GM19035 (cell line): ENCODE data around the gene HPX.
"Not testable (repeated sequence)": the region's sequence is repeated elsewhere in the genome, so short reads cannot be mapped to it uniquely, and the experiment has no call there.

Source experiments
- ATAC-seq: cut with Tn5 transposase; IDR thresholded peaks from one replicate; pipeline ENCODE4 v1.9.1; 2021; ENCODE audit not compliant: unreplicated experiment

The HPX gene

DNA sequence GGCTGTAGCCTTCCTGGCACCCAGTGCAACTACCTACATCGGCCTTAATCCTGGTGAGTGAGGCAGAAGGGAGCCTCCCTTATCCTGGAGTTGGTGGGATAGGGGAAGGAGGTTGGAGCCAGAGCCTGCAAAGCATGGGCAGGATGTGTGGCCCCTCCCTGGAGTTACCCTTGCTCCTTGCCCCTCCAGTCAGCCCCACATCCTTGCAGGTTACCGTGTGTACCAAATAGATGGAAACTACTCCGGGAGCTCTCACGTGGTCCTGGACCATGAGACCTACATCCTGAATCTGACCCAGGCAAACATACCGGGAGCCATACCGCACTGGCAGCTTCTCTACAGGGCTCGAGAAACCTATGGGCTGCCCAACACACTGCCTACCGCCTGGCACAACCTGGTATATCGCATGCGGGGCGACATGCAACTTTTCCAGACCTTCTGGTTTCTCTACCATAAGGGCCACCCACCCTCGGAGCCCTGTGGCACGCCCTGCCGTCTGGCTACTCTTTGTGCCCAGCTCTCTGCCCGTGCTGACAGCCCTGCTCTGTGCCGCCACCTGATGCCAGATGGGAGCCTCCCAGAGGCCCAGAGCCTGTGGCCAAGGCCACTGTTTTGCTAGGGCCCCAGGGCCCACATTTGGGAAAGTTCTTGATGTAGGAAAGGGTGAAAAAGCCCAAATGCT lies 46.7 kb downstream of the HPX start:
- ATAC-seq, result no peak

DNA sequence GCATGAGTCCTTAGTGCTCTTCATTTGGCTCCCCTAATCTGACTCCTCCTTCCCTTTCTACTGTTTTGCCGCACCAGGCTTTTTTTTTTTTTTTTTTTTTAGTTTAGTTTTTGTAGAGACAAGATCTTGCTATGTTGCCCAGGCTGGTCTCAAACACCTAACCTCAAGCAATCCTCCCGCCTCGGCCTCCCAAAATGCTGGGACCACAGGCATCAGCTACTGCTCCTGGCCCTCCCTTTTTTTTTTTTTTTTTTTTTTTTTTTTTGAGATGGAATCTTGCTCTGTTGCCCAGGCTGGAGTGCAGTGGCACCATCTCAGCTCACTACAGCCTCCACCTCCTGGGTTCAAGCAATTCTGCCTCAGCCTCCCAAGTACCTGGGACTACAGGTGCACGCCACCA lies 48.5 kb downstream of the HPX start:
- ATAC-seq, result not testable (repeated sequence)

DNA sequence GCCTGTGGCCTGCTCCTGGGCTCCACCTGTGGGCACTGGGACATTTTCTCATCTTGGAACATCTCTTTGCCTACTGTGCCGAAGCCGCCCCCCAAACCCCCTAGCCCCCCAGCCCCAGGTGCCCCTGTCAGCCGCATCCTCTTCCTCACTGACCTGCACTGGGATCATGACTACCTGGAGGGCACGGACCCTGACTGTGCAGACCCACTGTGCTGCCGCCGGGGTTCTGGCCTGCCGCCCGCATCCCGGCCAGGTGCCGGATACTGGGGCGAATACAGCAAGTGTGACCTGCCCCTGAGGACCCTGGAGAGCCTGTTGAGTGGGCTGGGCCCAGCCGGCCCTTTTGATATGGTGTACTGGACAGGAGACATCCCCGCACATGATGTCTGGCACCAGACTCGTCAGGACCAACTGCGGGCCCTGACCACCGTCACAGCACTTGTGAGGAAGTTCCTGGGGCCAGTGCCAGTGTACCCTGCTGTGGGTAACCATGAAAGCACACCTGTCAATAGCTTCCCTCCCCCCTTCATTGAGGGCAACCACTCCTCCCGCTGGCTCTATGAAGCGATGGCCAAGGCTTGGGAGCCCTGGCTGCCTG lies 49.2 kb downstream of the HPX start:
- no peak for ATAC-seq

DNA sequence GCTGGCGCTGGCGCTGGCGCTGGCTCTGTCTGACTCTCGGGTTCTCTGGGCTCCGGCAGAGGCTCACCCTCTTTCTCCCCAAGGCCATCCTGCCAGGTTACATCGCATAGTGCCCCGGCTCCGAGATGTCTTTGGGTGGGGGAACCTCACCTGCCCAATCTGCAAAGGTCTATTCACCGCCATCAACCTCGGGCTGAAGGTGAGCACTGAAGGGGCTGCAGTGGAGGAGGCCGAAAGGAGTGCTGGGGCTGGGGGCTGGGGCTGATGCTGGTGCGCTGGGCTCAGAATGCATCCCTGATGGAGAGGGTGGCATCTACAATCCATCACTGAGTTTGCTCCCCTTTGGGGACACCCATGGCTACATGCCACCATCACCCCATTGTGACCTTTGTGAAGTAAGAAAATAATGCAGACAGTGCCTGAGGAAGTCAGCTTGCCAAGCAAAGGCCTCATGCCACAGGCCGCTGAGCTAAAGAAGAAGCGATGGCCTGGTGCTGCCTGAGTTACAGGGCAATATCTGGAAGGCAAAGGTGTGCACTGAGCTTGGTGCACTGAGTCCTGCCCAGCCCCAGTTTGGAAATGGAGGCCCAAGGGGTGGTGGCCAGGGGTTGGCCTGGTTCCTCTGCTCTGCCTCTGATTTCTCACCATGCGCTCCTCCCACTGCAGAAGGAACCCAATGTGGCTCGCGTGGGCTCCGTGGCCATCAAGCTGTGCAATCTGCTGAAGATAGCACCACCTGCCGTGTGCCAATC lies 49.9 kb downstream of the HPX start:
- ATAC-seq, result no peak

DNA sequence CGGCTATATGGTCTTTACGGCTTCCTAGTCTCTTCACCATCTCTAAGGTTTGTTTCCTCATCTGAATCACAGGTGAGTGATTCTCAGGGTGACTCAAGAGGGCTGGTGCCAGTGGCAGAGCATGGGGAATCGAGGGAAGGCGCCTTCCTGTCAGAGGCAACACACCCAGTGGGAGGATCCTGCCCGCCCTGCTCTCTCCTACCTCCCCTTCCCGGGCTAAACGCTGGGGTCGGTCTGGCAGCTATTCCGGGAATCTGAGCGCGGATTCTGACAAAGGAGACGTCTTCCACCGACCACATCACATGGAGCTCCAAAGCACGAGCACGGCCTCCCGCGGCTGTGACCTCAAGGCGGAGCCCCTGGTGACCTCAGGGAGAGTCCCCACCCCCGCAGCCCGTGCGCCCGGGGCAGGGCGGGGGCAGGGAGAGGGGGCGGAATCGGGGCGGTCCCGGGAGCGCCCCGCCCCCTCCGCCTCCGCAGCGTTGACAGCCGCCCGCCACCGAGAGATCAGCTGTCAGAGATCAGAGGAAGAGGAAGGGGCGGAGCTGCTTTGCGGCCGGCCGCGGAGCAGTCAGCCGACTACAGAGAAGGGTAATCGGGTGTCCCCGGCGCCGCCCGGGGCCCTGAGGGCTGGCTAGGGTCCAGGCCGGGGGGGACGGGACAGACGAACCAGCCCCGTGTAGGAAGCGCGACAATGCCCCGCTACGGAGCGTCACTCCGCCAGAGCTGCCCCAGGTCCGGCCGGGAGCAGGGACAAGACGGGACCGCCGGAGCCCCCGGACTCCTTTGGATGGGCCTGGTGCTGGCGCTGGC lies 50.7 kb downstream of the HPX start, which contains the start of gene SMPD1:
Gene SMPD1, plus strand, starts transcription at position 570 of the 813 bp plus-strand sequence. Its CDS starts 125 bp downstream, at position 695.
- peak; percentile 97 for ATAC-seq

DNA sequence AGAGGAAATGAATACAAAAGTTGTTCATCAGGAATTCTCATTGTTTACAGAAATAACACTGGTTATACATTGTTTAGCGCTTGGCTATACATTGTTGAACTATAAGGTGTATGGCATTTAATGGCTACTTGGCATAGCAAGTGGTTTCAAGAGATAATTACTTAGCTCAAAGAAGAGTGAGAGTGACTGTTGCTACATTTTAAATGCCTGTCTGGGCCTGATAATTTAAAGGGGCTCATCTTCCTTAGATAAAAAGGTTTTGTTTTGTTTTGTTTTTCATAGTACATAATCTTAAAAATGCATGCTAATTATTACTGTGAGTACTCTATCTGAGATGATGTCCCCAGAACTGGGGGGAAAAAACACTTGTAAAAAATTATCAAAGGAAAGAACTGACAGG lies 52.0 kb downstream of the HPX start:
- no peak for ATAC-seq

DNA sequence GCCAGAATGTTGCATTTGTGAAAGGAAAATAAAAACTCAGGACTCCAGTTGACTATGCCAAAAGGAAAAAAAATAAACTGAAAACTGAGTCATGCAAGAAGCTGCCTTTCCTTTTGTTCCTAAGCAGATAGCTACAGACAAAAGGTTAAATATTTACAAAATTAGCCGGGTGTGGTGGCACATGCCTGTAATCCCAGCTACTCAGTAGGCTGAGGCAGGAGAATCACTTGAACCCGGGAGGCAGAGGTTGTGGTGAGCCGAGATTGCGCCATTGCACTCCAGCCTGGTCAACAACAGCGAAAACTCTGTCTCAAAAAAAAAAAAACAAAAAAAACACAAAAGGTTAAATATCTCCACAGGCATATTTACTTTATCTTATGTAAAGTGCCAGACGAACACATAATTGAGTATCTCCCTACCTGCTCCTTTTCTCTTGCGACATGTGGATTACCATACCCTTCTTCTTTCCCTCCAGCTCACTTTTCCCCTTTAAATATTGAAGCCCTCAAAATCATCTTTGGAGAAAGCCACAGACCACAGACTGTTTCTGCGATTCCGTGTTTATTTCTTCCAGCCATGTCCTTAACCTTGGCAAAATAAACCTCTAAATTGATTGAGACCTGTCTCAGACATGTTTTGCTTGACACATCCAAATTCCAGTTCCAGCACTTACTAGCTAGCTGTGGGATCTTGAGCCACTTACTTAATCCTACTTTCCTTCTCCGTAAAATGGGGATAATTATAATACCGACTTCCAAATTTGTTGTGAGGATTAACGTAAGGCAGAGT lies 52.8 kb downstream of the HPX start:
- no peak for ATAC-seq

DNA sequence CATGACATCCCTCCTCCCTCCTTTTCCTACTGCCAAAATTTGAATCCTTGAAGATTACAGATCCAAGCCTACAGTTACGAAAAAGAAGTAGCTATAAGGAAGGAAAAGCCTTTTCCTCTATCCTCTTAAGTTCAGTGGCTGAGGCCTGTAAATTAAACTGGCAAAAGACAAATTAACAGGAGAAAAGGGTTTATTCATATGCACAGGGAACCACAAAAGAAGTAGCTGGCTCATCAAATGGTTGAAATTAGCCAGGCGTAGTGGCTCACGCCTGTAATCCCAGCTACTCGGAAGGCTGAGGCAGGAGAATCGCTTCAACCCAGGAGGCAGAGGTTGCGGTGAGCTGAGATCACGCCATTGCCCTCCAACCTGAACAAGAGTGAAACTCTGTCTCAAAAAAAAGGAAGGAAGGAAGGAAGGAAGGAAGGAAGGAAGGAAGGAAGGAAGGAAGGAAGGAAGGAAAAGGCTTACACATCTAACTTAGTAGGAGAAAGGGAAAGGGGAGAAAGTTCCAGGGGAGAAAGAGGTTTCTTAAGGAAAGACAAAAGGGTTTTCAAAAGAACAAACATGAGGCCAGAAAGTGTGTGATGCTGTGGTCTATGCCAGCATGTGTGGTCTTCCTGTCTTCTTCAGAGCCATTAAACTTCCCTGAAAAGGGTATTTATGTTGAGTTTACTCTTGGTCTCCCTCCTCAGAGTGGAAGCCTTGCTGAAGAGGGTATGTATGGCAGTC lies 55.6 kb downstream of the HPX start:
- no peak for ATAC-seq
